Coronary artery (tissue), 2 donors: ENCODE measurements around the gene CNNM2.

ENCODE experiments used
- DNase-seq: peaks from one replicate; pipeline ENCODE4 v3.0.0-alpha.2; 2017; ENCODE audit warnings: low spot score
- H3K27ac ChIP-seq, 2 donors: fragments of 200-600 bp; sonication (generic); one replicate each; pipeline ENCODE4 v1.5.1; 2016 to 2019
- H3K4me3 ChIP-seq: fragments of 200-600 bp; sonication (generic); 2 replicates; pipeline ENCODE4 v1.5.1; 2016; ENCODE audit warnings: mild to moderate bottlenecking, moderate library complexity
- TF ChIP-seq, protein P1 (sequence below): fragments of 200-600 bp; sonication (generic); IDR thresholded peaks from one replicate; pipeline ENCODE4 v1.5.1; 2019; ENCODE audit warnings: antibody characterized with exemption

Gene CNNM2

GRCh38 chr10:102914781-102915180 lies 3.3 kb upstream of the CNNM2 start:
- no peak for DNase-seq
- TF ChIP-seq, protein P1, sequence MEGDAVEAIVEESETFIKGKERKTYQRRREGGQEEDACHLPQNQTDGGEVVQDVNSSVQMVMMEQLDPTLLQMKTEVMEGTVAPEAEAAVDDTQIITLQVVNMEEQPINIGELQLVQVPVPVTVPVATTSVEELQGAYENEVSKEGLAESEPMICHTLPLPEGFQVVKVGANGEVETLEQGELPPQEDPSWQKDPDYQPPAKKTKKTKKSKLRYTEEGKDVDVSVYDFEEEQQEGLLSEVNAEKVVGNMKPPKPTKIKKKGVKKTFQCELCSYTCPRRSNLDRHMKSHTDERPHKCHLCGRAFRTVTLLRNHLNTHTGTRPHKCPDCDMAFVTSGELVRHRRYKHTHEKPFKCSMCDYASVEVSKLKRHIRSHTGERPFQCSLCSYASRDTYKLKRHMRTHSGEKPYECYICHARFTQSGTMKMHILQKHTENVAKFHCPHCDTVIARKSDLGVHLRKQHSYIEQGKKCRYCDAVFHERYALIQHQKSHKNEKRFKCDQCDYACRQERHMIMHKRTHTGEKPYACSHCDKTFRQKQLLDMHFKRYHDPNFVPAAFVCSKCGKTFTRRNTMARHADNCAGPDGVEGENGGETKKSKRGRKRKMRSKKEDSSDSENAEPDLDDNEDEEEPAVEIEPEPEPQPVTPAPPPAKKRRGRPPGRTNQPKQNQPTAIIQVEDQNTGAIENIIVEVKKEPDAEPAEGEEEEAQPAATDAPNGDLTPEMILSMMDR: no peak
- Histone ChIP-seq H3K27ac (no peak overlapping the region), H3K4me3 (no peak overlapping the region)

- H3K4me3 ChIP-seq: no peak overlapping the region
- TF ChIP-seq, protein P1: no peak
- H3K27ac ChIP-seq: no peak overlapping the region
- no peak for DNase-seq
Measured at GRCh38 chr10:102916173-102916572, 1.9 kb upstream of the CNNM2 start.

DNA sequence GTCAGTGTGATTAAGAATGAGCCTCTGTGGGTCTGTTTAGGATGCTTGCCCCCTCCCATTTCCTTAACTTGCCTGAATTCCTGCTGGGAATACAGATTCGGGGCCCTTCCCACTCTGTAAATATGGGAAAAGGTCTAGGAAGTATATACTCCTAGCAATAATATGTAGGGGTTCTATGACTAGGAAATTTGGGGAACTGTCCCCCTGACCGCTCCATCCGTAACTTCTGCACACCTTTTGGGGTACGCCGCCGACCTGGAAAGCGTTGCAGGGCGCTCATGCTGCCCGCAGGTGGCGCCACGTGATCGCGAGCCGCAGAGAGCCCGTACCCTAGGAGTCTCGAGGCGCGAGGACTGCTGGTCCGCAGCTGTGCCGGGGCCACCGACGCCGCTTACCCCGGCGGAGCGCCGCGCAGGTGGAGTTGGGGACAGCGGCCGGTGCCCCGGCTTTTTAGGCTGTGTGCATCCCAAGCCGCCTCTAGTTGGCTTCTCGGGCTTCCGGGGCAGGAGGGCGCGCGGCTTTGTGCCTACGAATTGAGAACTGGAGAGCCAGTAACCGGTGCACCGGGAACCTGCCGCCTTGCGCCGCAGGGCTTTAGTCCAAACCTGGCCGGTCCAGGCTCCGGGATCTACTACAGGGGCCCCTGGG lies 656 bp upstream of the CNNM2 start:
- DNase-seq: no peak
- Histone ChIP-seq H3K4me3 (peak overlapping the region; percentile 96), H3K27ac (peak overlapping the region; percentile 80 to 94)
- TF ChIP-seq, protein P1: peak; percentile 98

- TF ChIP-seq, protein P1: no peak
- no peak for DNase-seq
- Histone ChIP-seq H3K27ac (peak overlapping the region; percentile 80 to 94), H3K4me3 (peak overlapping the region; percentile 96)
Measured at GRCh38 chr10:102918817-102919245, 737 bp downstream of the CNNM2 start.

DNA sequence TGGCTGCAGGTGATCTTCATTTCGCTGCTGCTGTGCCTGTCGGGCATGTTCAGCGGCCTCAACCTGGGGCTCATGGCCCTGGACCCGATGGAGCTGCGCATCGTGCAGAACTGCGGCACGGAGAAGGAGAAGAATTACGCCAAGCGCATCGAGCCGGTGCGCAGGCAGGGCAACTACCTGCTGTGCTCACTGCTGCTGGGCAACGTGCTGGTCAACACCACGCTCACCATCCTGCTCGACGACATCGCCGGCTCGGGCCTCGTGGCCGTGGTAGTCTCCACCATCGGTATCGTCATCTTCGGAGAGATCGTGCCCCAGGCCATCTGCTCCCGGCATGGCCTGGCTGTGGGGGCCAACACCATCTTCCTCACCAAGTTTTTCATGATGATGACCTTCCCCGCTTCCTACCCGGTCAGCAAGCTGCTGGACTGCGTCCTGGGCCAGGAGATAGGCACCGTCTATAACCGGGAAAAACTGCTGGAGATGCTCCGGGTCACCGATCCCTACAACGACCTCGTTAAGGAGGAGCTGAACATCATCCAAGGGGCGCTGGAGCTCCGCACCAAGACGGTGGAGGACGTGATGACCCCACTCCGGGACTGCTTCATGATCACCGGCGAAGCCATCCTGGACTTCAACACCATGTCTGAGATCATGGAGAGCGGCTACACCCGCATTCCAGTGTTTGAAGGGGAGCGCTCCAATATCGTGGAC lies 1.3 kb downstream of the CNNM2 start:
- peak; percentile 81 for DNase-seq
- Histone ChIP-seq H3K27ac (peak overlapping the region; percentile 80 to 94), H3K4me3 (peak overlapping the region; percentile 96)
- TF ChIP-seq, protein P1: no peak

DNA sequence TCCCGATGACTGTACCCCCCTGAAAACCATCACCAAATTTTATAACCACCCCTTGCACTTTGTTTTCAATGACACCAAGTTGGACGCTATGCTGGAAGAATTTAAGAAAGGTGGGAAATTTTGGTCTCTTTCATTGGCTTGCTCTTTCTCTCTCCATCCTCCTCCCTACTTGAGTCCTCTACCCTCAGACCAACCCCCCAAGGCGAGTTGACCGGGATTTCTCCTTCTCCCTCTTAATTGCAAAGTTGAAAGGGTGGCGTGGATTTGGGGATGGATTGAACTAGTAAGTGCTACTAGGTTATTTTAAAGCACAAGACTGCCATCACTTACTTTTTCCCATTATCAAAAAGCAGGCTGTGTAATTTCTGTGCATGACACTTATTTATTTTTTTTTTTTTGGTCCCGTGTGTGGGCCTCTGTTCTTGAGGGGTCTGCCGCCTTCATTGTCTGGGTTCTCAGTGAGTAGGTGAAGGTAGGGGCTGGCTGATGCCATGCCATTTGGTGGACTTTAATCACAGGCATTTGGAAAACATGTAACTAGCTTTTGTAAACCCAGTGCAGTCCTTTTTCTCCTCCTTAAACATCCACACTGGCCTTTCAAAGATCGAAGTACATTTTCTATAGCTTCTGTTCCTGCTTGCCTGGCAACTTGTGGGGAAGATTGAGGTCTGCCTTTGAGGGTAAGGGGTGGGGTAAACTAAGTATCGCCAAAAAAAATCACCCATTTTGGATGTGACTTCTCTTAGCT lies 2.1 kb downstream of the CNNM2 start:
- TF ChIP-seq, protein P1: no peak
- Histone ChIP-seq H3K4me3 (peak overlapping the region; percentile 96), H3K27ac (peak overlapping the region in 1 of 2 donors; percentile 94)
- no peak for DNase-seq
